Measurements from ENCODE around the gene TTC7B.

The TTC7B gene

GRCh38 chr14:90616881-90617280, 199.3 kb downstream of the TTC7B start:
- H3K4me3 ChIP-seq (ENCODE audit: low read length): no peak overlapping the region
- no peak for TF ChIP-seq ZNF274 (IDR thresholded peaks at IDR 0.05; ENCODE audit: low read depth, low read length)

- H3K4me3 ChIP-seq (ENCODE audit: low read length): no peak overlapping the region
- TF ChIP-seq ZNF274 (IDR thresholded peaks at IDR 0.05; ENCODE audit: low read depth, low read length): no peak
These were observed 199.9 kb downstream of the TTC7B start for GRCh38 chr14:90616313-90616712.

- H3K4me3 ChIP-seq (ENCODE audit: low read length): no peak overlapping the region
- TF ChIP-seq ZNF274 (IDR thresholded peaks at IDR 0.05; ENCODE audit: low read depth, low read length): no peak
These were observed 200.6 kb downstream of the TTC7B start for GRCh38 chr14:90615517-90616060.

GRCh38 chr14:90614696-90615516, 201.3 kb downstream of the TTC7B start:
- H3K4me3 ChIP-seq (ENCODE audit: low read length): no peak overlapping the region
- TF ChIP-seq ZNF274 (IDR thresholded peaks at IDR 0.05; ENCODE audit: low read depth, low read length): no peak

GRCh38 chr14:90613997-90614396, 202.2 kb downstream of the TTC7B start:
- no peak for TF ChIP-seq ZNF274 (IDR thresholded peaks at IDR 0.05; ENCODE audit: low read depth, low read length)
- no peak overlapping the region for H3K4me3 ChIP-seq (ENCODE audit: low read length)

- no peak for TF ChIP-seq ZNF274 (IDR thresholded peaks at IDR 0.05; ENCODE audit: low read depth, low read length)
- no peak overlapping the region for H3K4me3 ChIP-seq (ENCODE audit: low read length)
These were observed 202.8 kb downstream of the TTC7B start for GRCh38 chr14:90613453-90613852.

- TF ChIP-seq ZNF274 (IDR thresholded peaks at IDR 0.05; ENCODE audit: low read depth, low read length): no peak
- H3K4me3 ChIP-seq (ENCODE audit: low read length): no peak overlapping the region
These were observed 203.4 kb downstream of the TTC7B start for GRCh38 chr14:90612801-90613200.

GRCh38 chr14:90611936-90612335, 204.3 kb downstream of the TTC7B start:
- no peak for TF ChIP-seq ZNF274 (IDR thresholded peaks at IDR 0.05; ENCODE audit: low read depth, low read length)
- no peak overlapping the region for H3K4me3 ChIP-seq (ENCODE audit: low read length)

- H3K4me3 ChIP-seq (ENCODE audit: low read length): no peak overlapping the region
- TF ChIP-seq ZNF274 (IDR thresholded peaks at IDR 0.05; ENCODE audit: low read depth, low read length): no peak
These were observed 204.7 kb downstream of the TTC7B start for GRCh38 chr14:90611501-90611900.

- no peak overlapping the region for H3K4me3 ChIP-seq (ENCODE audit: low read length)
- TF ChIP-seq ZNF274 (IDR thresholded peaks at IDR 0.05; ENCODE audit: low read depth, low read length): no peak
These were observed 205.7 kb downstream of the TTC7B start for GRCh38 chr14:90610346-90611040.

- no peak overlapping the region for H3K4me3 ChIP-seq (ENCODE audit: low read length)
- TF ChIP-seq ZNF274 (IDR thresholded peaks at IDR 0.05; ENCODE audit: low read depth, low read length): no peak
These were observed 206.9 kb downstream of the TTC7B start for GRCh38 chr14:90609376-90609775.

- no peak overlapping the region for H3K4me3 ChIP-seq (ENCODE audit: low read length)
- no peak for TF ChIP-seq ZNF274 (IDR thresholded peaks at IDR 0.05; ENCODE audit: low read depth, low read length)
These were observed 207.3 kb downstream of the TTC7B start for GRCh38 chr14:90608929-90609341.

GRCh38 chr14:90608281-90608680, 207.9 kb downstream of the TTC7B start:
- H3K4me3 ChIP-seq (ENCODE audit: low read length): no peak overlapping the region
- TF ChIP-seq ZNF274 (IDR thresholded peaks at IDR 0.05; ENCODE audit: low read depth, low read length): no peak

GRCh38 chr14:90607141-90607540, 209.1 kb downstream of the TTC7B start:
- H3K4me3 ChIP-seq (ENCODE audit: low read length): no peak overlapping the region
- no peak for TF ChIP-seq ZNF274 (IDR thresholded peaks at IDR 0.05; ENCODE audit: low read depth, low read length)

- no peak overlapping the region for H3K4me3 ChIP-seq (ENCODE audit: low read length)
- TF ChIP-seq ZNF274 (IDR thresholded peaks at IDR 0.05; ENCODE audit: low read depth, low read length): no peak
These were observed 209.8 kb downstream of the TTC7B start for GRCh38 chr14:90606434-90606833.

Data from GM08714 (cell line).